Breast epithelium (tissue), 4 donors: Measurements from ENCODE around the gene GGTA1. TPM values are rescaled to one million over a fixed set of nuclear protein-coding genes. Genes with fewer than 3 reads are reported as not detected.

Experiments
- DNase-seq, 2 donors: peaks; one replicate each; pipeline ENCODE4 v3.0.0-alpha.2; 2019; ENCODE audit warnings: low spot score in 2 of 2
- H3K27ac ChIP-seq, 2 donors: fragments of 200-600 bp; sonication (generic) in 1 of 2; one replicate each; pipeline ENCODE4 v1.5.1; 2016 to 2019; ENCODE audit warnings: mild to moderate bottlenecking in 1 of 2
- H3K27me3 ChIP-seq, 2 donors: fragments of 200-600 bp; sonication (generic) in 1 of 2; one replicate each; pipeline versions ENCODE4 v1.5.1 to v1.6.0; 2017 to 2019; ENCODE audit warnings: control low read depth in 1 of 2, mild to moderate bottlenecking in 1 of 2
- H3K36me3 ChIP-seq: fragments of 200-600 bp; one replicate; pipeline ENCODE4 v1.5.1; 2019
- H3K4me1 ChIP-seq, 2 donors: fragments of 200-600 bp; sonication (generic); one replicate each; pipeline ENCODE4 v1.5.1; 2016 to 2019; ENCODE audit warnings: control low read depth in 1 of 2
- H3K4me3 ChIP-seq, 3 donors: fragments of 200-600 bp; sonication (generic); 1 replicate in 2 of 3; 2 replicates in 1 of 3; pipeline ENCODE4 v1.5.1; 2016 to 2019; ENCODE audit warnings: mild to moderate bottlenecking in 3 of 3, moderate library complexity in 2 of 3
- H3K9me3 ChIP-seq, 2 donors: fragments of 200-600 bp; sonication (generic) in 1 of 2; one replicate each; pipeline ENCODE4 v1.5.1; 2016 to 2019; ENCODE audit warnings: control low read depth in 1 of 2
- POLR2A ChIP-seq: fragments of 450-650 bp; IDR thresholded peaks from one replicate; pipeline ENCODE4 v1.6.1; 2016; ENCODE audit warnings: antibody characterized with exemption, mild to moderate bottlenecking, moderate library complexity
- POLR2AphosphoS5 ChIP-seq, 3 donors: sonication (generic); formaldehyde crosslinking; IDR thresholded peaks; one replicate each; pipeline ENCODE4 v1.6.1; 2017; ENCODE audit warnings: antibody characterized with exemption in 3 of 3
- intact Hi-C: fragments of 100-400 bp; cut with DNase I; formaldehyde crosslinking; loops from one replicate; pipeline ENCODE4 v1.15.1; 2023; ENCODE audit warnings: low total_unique reads
- total RNA-seq, 3 donors: library from RNA; depleted of rRNA; stranded (reverse); fragments of >200 nt; gene quantifications; one replicate each; pipeline ENCODE4 v1.1.0, GENCODE V29; 2016
- TF ChIP-seq, protein P1 (sequence below), 3 donors: fragments of 450-650 bp; IDR thresholded peaks; one replicate each; pipeline ENCODE4 v1.5.1; 2016 to 2017; ENCODE audit warnings: antibody characterized with exemption in 3 of 3, mild to moderate bottlenecking in 3 of 3, moderate library complexity in 3 of 3

Gene GGTA1
- total RNA-seq, 3 donors from 2014 or later = 6.2 to 29.6 (median 11.4) TPM

- Histone ChIP-seq H3K9me3 (no peaks in the 10 kb centered on the region), H3K36me3 (no peaks in the 10 kb centered on the region), H3K27ac (no peak overlapping the region), H3K27me3 (no peaks in the 10 kb centered on the region), H3K4me1 (no peaks in the 10 kb centered on the region), H3K4me3 (no peak overlapping the region)
- intact Hi-C loops = no loop called here
- TF ChIP-seq POLR2A (no peak), POLR2AphosphoS5 (IDR thresholded peaks at IDR 0.05) (no peak)
- TF ChIP-seq, protein P1, sequence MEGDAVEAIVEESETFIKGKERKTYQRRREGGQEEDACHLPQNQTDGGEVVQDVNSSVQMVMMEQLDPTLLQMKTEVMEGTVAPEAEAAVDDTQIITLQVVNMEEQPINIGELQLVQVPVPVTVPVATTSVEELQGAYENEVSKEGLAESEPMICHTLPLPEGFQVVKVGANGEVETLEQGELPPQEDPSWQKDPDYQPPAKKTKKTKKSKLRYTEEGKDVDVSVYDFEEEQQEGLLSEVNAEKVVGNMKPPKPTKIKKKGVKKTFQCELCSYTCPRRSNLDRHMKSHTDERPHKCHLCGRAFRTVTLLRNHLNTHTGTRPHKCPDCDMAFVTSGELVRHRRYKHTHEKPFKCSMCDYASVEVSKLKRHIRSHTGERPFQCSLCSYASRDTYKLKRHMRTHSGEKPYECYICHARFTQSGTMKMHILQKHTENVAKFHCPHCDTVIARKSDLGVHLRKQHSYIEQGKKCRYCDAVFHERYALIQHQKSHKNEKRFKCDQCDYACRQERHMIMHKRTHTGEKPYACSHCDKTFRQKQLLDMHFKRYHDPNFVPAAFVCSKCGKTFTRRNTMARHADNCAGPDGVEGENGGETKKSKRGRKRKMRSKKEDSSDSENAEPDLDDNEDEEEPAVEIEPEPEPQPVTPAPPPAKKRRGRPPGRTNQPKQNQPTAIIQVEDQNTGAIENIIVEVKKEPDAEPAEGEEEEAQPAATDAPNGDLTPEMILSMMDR (IDR thresholded peaks at IDR 0.05) = no peak
- DNase-seq = no peak
These were observed 23.5 kb downstream of the GGTA1 start for GRCh38 chr9:121476156-121476555.

- Histone ChIP-seq H3K9me3 (no peaks in the 10 kb centered on the region), H3K4me3 (no peak overlapping the region), H3K36me3 (no peaks in the 10 kb centered on the region), H3K27me3 (no peaks in the 10 kb centered on the region), H3K4me1 (no peaks in the 10 kb centered on the region), H3K27ac (peak overlapping the region in 1 of 2 donors; percentile 43)
- intact Hi-C loops = no loop called here
- DNase-seq = peak in 1 of 2 donors; percentile 28
- TF ChIP-seq, protein P1 (IDR thresholded peaks at IDR 0.05) = no peak
- TF ChIP-seq POLR2A (no peak), POLR2AphosphoS5 (IDR thresholded peaks at IDR 0.05) (no peak)
These were observed 25.3 kb downstream of the GGTA1 start for GRCh38 chr9:121474231-121474947.

- no peaks in the 10 kb centered on the region for H3K36me3 ChIP-seq
- no peak overlapping the region for H3K4me3 ChIP-seq
- H3K4me1 ChIP-seq = no peaks in the 10 kb centered on the region
- no peaks in the 10 kb centered on the region for H3K27me3 ChIP-seq
- peak in 1 of 2 donors; percentile 41 for DNase-seq
- H3K27ac ChIP-seq = peak overlapping the region in 1 of 2 donors; percentile 30
- TF ChIP-seq, protein P1 (IDR thresholded peaks at IDR 0.05) = no peak
- no peak for TF ChIP-seq POLR2A
- TF ChIP-seq POLR2AphosphoS5 (IDR thresholded peaks at IDR 0.05) = no peak
- H3K9me3 ChIP-seq = no peaks in the 10 kb centered on the region
- intact Hi-C loops = no loop called here
These were observed 26.4 kb downstream of the GGTA1 start for GRCh38 chr9:121473229-121473628.

DNA sequence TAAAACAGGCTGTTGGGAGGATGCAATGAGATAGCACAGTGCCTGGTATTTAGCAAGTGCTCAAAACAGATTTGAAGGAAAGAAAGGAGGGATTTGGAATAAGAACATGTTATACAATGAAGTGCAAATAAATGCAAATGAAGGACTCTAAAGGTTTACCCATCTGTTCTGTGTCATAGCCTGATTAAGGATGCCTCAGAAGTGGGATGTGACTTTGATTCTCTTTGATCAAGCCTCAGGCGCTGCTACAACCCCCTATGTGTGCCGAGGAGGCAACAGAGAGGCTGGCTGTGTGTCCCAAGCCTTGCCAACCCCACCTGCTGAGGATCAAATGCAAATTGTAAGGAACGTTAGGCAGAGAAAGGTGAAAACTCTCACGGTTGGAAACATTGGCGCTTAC, 27.2 kb downstream of the GGTA1 start:
- intact Hi-C loops = no loop called here
- Histone ChIP-seq H3K36me3 (no peaks in the 10 kb centered on the region), H3K27ac (no peak overlapping the region), H3K4me1 (no peaks in the 10 kb centered on the region), H3K9me3 (no peaks in the 10 kb centered on the region), H3K4me3 (no peak overlapping the region), H3K27me3 (no peaks in the 10 kb centered on the region)
- DNase-seq = no peak
- TF ChIP-seq POLR2A = no peak

DNA sequence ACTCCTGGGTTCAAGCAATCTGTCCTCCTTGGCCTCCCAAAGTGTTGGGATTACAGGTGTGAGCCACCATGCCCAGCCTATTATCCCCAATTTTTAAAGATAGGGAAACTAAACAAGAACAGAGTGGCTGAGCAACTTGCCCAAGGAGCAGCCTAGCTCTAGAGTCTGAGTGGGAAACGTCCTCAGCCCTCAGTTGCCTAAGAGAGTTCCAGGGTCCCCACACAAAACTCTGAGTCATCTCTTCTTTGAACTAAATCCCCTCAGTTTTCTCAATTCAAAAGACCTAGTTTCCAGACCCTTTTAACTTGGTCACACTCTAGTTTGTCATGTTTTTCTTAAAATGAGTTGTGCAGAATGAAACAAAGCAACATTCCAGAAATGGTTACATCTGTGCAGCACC, 33.5 kb downstream of the GGTA1 start:
- no peak for TF ChIP-seq POLR2A
- TF ChIP-seq POLR2AphosphoS5 (IDR thresholded peaks at IDR 0.05) = no peak
- TF ChIP-seq, protein P1 (IDR thresholded peaks at IDR 0.05) = no peak
- intact Hi-C loops = no loop called here
- H3K27me3 ChIP-seq = no peaks in the 10 kb centered on the region
- no peaks in the 10 kb centered on the region for H3K4me1 ChIP-seq
- no peak overlapping the region for H3K27ac ChIP-seq
- H3K36me3 ChIP-seq = no peaks in the 10 kb centered on the region
- H3K9me3 ChIP-seq = no peaks in the 10 kb centered on the region
- H3K4me3 ChIP-seq = no peak overlapping the region
- DNase-seq = no peak
